Neural progenitor cell (in vitro differentiated cells): Measurements from ENCODE around the gene RNF183. TPM values are rescaled to one million over a fixed set of nuclear protein-coding genes. Genes with fewer than 3 reads are reported as not detected.
"Not testable (repeated sequence)": the region's sequence is repeated elsewhere in the genome, so short reads cannot be mapped to it uniquely, and the experiment has no call there.

Source experiments
- DNase-seq: peaks from one replicate; pipeline ENCODE4 v3.0.0-alpha.2; 2016; ENCODE audit warnings: low spot score
- H2AFZ ChIP-seq: fragments of 200-600 bp; sonication (generic); replicated peaks from 2 replicates; pipeline ENCODE4 v1.6.1; 2016; ENCODE audit warnings: antibody characterized with exemption
- H3F3A ChIP-seq: fragments of 200-600 bp; sonication (generic); 2 replicates; pipeline ENCODE4 v1.6.1; 2016; ENCODE audit warnings: antibody characterized with exemption, low read depth
- H3K27ac ChIP-seq: fragments of 200-600 bp; sonication (generic); 2 replicates; pipeline ENCODE4 v1.5.1; 2016; ENCODE audit warnings: mild to moderate bottlenecking
- H3K27me3 ChIP-seq: fragments of 200-600 bp; sonication (generic); 2 replicates; pipeline ENCODE4 v1.6.1; 2016; ENCODE audit warnings: mild to moderate bottlenecking, moderate library complexity
- H3K36me3 ChIP-seq: fragments of 200-600 bp; sonication (generic); 2 replicates; pipeline ENCODE4 v1.5.1; 2016
- H3K4me1 ChIP-seq: fragments of 200-600 bp; sonication (generic); 2 replicates; pipeline ENCODE4 v1.6.1; 2016; ENCODE audit warnings: mixed run types
- H3K4me2 ChIP-seq: fragments of 200-600 bp; sonication (generic); 2 replicates; pipeline ENCODE4 v1.6.1; 2016
- H3K4me3 ChIP-seq: fragments of 200-600 bp; sonication (generic); 2 replicates; pipeline ENCODE4 v1.5.1; 2016
- H3K79me2 ChIP-seq: fragments of 200-600 bp; sonication (generic); 2 replicates; pipeline ENCODE4 v1.6.1; 2016; ENCODE audit warnings: low read depth
- H3K9ac ChIP-seq: fragments of 200-600 bp; sonication (generic); 2 replicates; pipeline ENCODE4 v1.6.1; 2016
- H3K9me3 ChIP-seq: fragments of 200-600 bp; sonication (generic); 2 replicates; pipeline ENCODE4 v1.5.1; 2016; ENCODE audit warnings: low read depth
- H4K20me1 ChIP-seq: fragments of 200-600 bp; sonication (generic); 2 replicates; pipeline ENCODE4 v1.6.1; 2016; ENCODE audit warnings: low read depth
- H3K27ac Mint-ChIP-seq: 3 replicates; pipeline ENCODE4 v1.8.0; 2021; ENCODE audit warnings: mixed read lengths
- H3K27me3 Mint-ChIP-seq: 2 replicates; pipeline ENCODE4 v1.8.0; 2022; ENCODE audit warnings: low read depth, mild to moderate bottlenecking, inconsistent platforms, moderate library complexity, mixed read lengths; ENCODE audit not compliant: insufficient read depth
- H3K36me3 Mint-ChIP-seq: 3 replicates; pipeline ENCODE4 v1.8.0; 2021; ENCODE audit warnings: mixed read lengths
- H3K4me1 Mint-ChIP-seq: 3 replicates; pipeline ENCODE4 v1.8.0; 2021; ENCODE audit warnings: mixed read lengths
- H3K4me3 Mint-ChIP-seq: 3 replicates; pipeline ENCODE4 v1.8.0; 2021; ENCODE audit warnings: mild to moderate bottlenecking, moderate library complexity, mixed read lengths
- H3K9me3 Mint-ChIP-seq: 3 replicates; pipeline ENCODE4 v1.8.0; 2020; ENCODE audit warnings: mixed read lengths
- EZH2 ChIP-seq: fragments of 200-600 bp; sonication (generic); IDR thresholded peaks from 2 replicates; pipeline ENCODE4 v1.6.1; 2017; ENCODE audit warnings: antibody characterized with exemption, mild to moderate bottlenecking, moderate library complexity
- EZH2phosphoT487 ChIP-seq: fragments of 200-600 bp; sonication (generic); IDR thresholded peaks from 2 replicates; pipeline ENCODE4 v1.6.1; 2017; ENCODE audit warnings: antibody characterized with exemption
- total RNA-seq: library from RNA; depleted of rRNA; stranded (reverse); fragments of >200 nt; gene quantifications from 2 replicates; pipeline ENCODE4 v1.2.3, GENCODE V29; 2015; ENCODE audit warnings: low replicate concordance
- TF ChIP-seq, protein P1 (sequence below): fragments of 200-600 bp; sonication (generic); IDR thresholded peaks from 2 replicates; pipeline ENCODE4 v1.5.1; 2017; ENCODE audit warnings: antibody characterized with exemption, mild to moderate bottlenecking

The RNF183 gene
- total RNA-seq, 1 donor from 2014 or later: 0.09 TPM

DNA sequence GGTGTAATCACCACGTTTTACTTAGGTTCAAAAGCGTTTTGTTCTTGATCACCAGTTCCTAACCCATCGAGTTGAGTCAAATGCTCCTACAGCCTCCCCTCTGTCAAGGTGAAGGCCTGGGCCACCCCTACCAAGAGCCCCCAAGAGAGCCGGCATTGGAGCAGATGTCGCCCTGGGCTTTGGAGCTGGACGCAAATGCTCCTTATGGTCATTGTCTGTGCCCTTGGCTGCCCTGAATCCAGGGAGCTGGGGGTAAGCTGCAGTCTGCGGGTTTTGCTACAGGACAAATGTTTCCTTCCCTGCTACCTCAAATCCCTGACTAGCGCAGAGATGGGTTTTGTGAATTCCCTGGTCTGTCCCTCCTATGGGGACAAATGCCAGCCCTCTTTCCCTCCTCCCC, 4.9 kb downstream of the RNF183 start:
- Mint-ChIP-seq H3K27ac (no peak overlapping the region), H3K27me3 (no peaks in the 10 kb centered on the region), H3K4me1 (peaks cover 18% of the 10 kb centered on the region), H3K36me3 (no peaks in the 10 kb centered on the region), H3K9me3 (no peaks in the 10 kb centered on the region), H3K4me3 (no peak overlapping the region)
- TF ChIP-seq, protein P1, sequence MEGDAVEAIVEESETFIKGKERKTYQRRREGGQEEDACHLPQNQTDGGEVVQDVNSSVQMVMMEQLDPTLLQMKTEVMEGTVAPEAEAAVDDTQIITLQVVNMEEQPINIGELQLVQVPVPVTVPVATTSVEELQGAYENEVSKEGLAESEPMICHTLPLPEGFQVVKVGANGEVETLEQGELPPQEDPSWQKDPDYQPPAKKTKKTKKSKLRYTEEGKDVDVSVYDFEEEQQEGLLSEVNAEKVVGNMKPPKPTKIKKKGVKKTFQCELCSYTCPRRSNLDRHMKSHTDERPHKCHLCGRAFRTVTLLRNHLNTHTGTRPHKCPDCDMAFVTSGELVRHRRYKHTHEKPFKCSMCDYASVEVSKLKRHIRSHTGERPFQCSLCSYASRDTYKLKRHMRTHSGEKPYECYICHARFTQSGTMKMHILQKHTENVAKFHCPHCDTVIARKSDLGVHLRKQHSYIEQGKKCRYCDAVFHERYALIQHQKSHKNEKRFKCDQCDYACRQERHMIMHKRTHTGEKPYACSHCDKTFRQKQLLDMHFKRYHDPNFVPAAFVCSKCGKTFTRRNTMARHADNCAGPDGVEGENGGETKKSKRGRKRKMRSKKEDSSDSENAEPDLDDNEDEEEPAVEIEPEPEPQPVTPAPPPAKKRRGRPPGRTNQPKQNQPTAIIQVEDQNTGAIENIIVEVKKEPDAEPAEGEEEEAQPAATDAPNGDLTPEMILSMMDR: no peak
- TF ChIP-seq EZH2phosphoT487 (no peak), EZH2 (no peak)
- no peak for DNase-seq
- no peaks in the 10 kb centered on the region for H4K20me1 ChIP-seq
- H3K36me3 ChIP-seq: no peaks in the 10 kb centered on the region
- no peak overlapping the region for H3K4me3 ChIP-seq
- no peak overlapping the region for H3K4me2 ChIP-seq
- no peaks in the 10 kb centered on the region for H3K27me3 ChIP-seq
- H2AFZ ChIP-seq: no peak overlapping the region
- H3K9me3 ChIP-seq: no peaks in the 10 kb centered on the region
- H3K27ac ChIP-seq: no peak overlapping the region
- peaks cover 6% of the 10 kb centered on the region for H3K4me1 ChIP-seq
- H3K79me2 ChIP-seq: no peaks in the 10 kb centered on the region
- H3K9ac ChIP-seq: no peak overlapping the region
- H3F3A ChIP-seq: peaks cover 9% of the 10 kb centered on the region

DNA sequence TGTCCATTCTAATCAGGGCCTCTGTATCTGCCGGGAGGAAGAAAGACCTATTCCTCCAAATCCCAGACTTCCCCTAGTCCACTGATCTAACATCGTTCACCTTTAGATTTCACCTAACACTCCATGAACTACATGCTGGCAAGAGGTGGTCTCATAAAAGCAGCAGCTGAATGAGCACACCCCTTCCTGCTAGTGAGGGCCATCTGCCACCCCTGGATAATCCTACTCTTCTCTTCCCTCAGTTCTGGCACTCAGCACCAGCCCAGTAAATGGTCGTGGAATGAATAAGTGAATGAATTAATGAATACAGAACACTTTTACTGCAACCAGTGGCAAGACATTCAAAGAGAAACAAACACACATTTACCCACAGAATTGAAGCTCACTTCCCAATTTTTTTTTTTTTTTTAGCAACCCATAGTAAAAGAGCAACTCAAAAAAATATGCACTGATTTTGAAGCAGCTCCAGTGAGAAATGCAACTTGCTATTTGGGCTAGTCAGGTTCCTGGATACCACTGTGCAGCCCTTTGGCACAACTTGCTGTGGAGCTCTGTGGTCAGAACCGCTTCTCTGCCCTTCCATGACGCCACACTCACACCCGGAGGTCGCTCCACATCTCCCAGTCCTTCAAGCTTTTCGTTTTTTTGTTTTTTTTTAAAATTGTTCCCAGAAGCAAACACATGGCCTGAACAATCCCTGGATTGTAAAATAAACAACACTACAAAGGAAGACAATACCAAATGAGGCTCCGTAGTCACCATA, 6.2 kb downstream of the RNF183 start:
- Mint-ChIP-seq H3K36me3 (no peaks in the 10 kb centered on the region), H3K9me3 (no peaks in the 10 kb centered on the region), H3K27ac (no peak overlapping the region), H3K4me3 (no peak overlapping the region), H3K27me3 (no peaks in the 10 kb centered on the region), H3K4me1 (peaks cover 7% of the 10 kb centered on the region)
- no peak for DNase-seq
- Histone ChIP-seq H3K9me3 (no peaks in the 10 kb centered on the region), H3K36me3 (no peaks in the 10 kb centered on the region), H4K20me1 (no peaks in the 10 kb centered on the region), H3K27ac (no peak overlapping the region), H3F3A (peaks cover 3% of the 10 kb centered on the region), H3K79me2 (no peaks in the 10 kb centered on the region), H3K27me3 (no peaks in the 10 kb centered on the region), H3K4me3 (no peak overlapping the region), H3K4me2 (no peak overlapping the region), H3K4me1 (no peaks in the 10 kb centered on the region), H2AFZ (no peak overlapping the region), H3K9ac (no peak overlapping the region)
- TF ChIP-seq EZH2phosphoT487: no peak
- no peak for TF ChIP-seq EZH2
- TF ChIP-seq, protein P1: no peak

DNA sequence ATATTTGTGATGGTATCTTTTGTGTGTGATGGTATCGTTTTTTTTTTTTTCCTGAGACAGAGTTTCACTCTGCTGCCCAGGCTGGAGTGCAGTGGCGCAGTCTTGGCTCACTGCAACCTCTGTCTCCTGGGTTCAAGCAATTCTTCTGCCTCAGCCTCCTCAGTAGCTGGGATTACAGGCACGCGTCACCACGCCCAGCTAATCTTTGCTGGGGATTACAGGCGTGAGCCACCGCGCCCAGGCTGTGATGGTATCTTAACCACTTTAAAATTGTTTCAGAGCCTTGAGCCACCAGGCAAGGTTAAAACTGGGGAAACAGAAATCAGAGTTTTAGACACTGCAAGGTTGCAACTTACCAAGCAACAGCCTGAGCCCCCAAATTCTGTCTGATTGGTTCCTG, 6.9 kb downstream of the RNF183 start:
- H3K9me3 Mint-ChIP-seq, H3K9me3 ChIP-seq, H3K27ac Mint-ChIP-seq, H3K36me3 Mint-ChIP-seq, H3F3A ChIP-seq, H3K4me3 Mint-ChIP-seq, H3K79me2 ChIP-seq, H3K4me3 ChIP-seq, DNase-seq, H3K27me3 ChIP-seq, H4K20me1 ChIP-seq, H3K27ac ChIP-seq, H3K4me1 Mint-ChIP-seq, H3K27me3 Mint-ChIP-seq, H3K4me1 ChIP-seq, H3K9ac ChIP-seq, H2AFZ ChIP-seq, H3K36me3 ChIP-seq, H3K4me2 ChIP-seq: not testable (repeated sequence)

DNA sequence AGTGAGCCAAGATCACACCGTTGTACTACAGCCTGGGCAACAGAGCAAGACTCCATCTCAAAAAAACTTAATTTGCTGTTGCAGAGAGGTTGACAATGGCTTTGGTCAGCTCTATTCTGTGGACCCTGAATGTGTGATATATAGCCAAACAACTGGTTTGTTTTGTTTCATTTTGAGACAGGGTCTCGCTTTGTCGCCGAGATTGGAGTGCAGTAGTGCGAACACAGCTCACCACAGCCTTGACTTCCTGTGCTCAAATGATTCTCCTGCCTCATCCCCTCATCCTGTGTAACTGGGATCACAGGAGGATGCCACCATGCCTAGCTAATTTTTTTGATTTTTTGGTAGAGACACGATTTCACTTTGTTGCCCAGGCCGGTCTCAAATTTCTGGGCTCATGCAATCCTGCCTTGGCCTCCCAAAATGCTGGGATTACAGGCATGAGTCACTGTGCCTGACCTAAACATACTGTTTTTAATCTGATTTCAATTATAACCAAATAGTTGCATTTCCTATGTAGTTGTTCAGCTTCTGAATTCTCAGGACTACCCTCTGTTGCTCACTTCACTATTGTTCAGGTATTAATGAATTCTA, 9.8 kb downstream of the RNF183 start:
- no peaks in the 10 kb centered on the region for H3K9me3 ChIP-seq
- H2AFZ ChIP-seq: no peak overlapping the region
- H3K4me1 ChIP-seq: no peaks in the 10 kb centered on the region
- Mint-ChIP-seq H3K27ac (no peak overlapping the region), H3K36me3 (peaks cover 22% of the 10 kb centered on the region), H3K4me1 (peaks cover 2% of the 10 kb centered on the region), H3K27me3 (no peaks in the 10 kb centered on the region), H3K9me3 (no peaks in the 10 kb centered on the region), H3K4me3 (no peak overlapping the region)
- no peaks in the 10 kb centered on the region for H3K79me2 ChIP-seq
- no peaks in the 10 kb centered on the region for H3K27me3 ChIP-seq
- no peaks in the 10 kb centered on the region for H4K20me1 ChIP-seq
- no peak overlapping the region for H3K27ac ChIP-seq
- TF ChIP-seq, protein P1: no peak
- TF ChIP-seq EZH2phosphoT487 (no peak), EZH2 (no peak)
- H3K9ac ChIP-seq: no peak overlapping the region
- peaks cover 3% of the 10 kb centered on the region for H3F3A ChIP-seq
- no peak overlapping the region for H3K4me2 ChIP-seq
- peaks cover 14% of the 10 kb centered on the region for H3K36me3 ChIP-seq
- no peak overlapping the region for H3K4me3 ChIP-seq
- DNase-seq: no peak
